GM18873 (cell line): ENCODE data around the gene PARP4.
"Not testable (repeated sequence)": the region's sequence is repeated elsewhere in the genome, so short reads cannot be mapped to it uniquely, and the experiment has no call there.

ENCODE experiments used
- ATAC-seq: cut with Tn5 transposase; IDR thresholded peaks from one replicate; pipeline ENCODE4 v1.9.1; 2021; ENCODE audit warnings: mild to moderate bottlenecking, moderate library complexity, moderate number of reproducible peaks; ENCODE audit not compliant: unreplicated experiment, low FRiP score

The PARP4 gene

GRCh38 chr13:24381541-24382265 lies 130.9 kb downstream of the PARP4 start:
- no peak for ATAC-seq

GRCh38 chr13:24380881-24381280 lies 131.7 kb downstream of the PARP4 start:
- not testable (repeated sequence) for ATAC-seq

GRCh38 chr13:24380227-24380626 lies 132.4 kb downstream of the PARP4 start:
- not testable (repeated sequence) for ATAC-seq

- ATAC-seq, result not testable (repeated sequence)
Measured at GRCh38 chr13:24371273-24371672, 141.3 kb downstream of the PARP4 start.
